Gastroesophageal sphincter (tissue), 3 donors: ENCODE data around the gene KERA.

Source experiments
- POLR2A ChIP-seq, 2 donors: fragments of 450-650 bp; IDR thresholded peaks; one replicate each; pipeline ENCODE4 v1.6.1; 2017; ENCODE audit warnings: antibody characterized with exemption in 2 of 2, mild to moderate bottlenecking in 2 of 2, moderate library complexity in 1 of 2
- POLR2AphosphoS5 ChIP-seq: sonication (generic); formaldehyde crosslinking; IDR thresholded peaks from one replicate; pipeline ENCODE4 v1.6.1; 2017; ENCODE audit warnings: antibody characterized with exemption
- TF ChIP-seq, protein P1 (sequence below), 4 experiments: fragments of 200-600 bp in 2 of 4; fragments of 450-650 bp in 2 of 4; sonication (generic) in 1 of 4; IDR thresholded peaks; one replicate each; pipeline ENCODE4 v1.5.1; 2017 to 2019; ENCODE audit warnings: antibody characterized with exemption in 4 of 4, mild to moderate bottlenecking in 2 of 4, moderate library complexity in 2 of 4

DNA sequence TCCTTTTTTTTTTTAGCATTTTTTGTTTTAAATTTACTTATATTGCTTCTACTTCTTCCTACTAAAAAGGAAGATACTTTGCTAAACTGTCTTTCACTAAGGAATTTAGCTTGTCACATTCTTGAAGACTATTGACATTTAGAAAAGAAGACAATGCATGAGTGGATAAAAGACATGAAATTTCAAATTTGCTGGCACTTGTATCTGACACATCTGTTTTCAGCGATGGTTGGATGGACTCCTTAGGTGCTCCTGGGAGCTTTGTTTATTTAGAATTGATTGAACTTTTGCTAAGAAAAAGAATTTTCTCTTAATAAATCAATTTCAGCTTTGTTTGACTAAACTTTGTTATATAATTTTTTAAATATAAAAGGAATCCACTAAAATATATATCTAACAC, 3.3 kb upstream of the KERA start:
- TF ChIP-seq, protein P1, sequence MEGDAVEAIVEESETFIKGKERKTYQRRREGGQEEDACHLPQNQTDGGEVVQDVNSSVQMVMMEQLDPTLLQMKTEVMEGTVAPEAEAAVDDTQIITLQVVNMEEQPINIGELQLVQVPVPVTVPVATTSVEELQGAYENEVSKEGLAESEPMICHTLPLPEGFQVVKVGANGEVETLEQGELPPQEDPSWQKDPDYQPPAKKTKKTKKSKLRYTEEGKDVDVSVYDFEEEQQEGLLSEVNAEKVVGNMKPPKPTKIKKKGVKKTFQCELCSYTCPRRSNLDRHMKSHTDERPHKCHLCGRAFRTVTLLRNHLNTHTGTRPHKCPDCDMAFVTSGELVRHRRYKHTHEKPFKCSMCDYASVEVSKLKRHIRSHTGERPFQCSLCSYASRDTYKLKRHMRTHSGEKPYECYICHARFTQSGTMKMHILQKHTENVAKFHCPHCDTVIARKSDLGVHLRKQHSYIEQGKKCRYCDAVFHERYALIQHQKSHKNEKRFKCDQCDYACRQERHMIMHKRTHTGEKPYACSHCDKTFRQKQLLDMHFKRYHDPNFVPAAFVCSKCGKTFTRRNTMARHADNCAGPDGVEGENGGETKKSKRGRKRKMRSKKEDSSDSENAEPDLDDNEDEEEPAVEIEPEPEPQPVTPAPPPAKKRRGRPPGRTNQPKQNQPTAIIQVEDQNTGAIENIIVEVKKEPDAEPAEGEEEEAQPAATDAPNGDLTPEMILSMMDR (IDR thresholded peaks at IDR 0.05): no peak
- TF ChIP-seq POLR2AphosphoS5: no peak
- TF ChIP-seq POLR2A (IDR thresholded peaks at IDR 0.05): no peak
